Amygdala (tissue), 56 donors: ENCODE results near the gene TCF19.

Experiments
- DNase-seq, 56 donors: peaks; one replicate each; lab custom pipeline; 2025; lab: John Stamatoyannopoulos, UW

TCF19 gene

DNA sequence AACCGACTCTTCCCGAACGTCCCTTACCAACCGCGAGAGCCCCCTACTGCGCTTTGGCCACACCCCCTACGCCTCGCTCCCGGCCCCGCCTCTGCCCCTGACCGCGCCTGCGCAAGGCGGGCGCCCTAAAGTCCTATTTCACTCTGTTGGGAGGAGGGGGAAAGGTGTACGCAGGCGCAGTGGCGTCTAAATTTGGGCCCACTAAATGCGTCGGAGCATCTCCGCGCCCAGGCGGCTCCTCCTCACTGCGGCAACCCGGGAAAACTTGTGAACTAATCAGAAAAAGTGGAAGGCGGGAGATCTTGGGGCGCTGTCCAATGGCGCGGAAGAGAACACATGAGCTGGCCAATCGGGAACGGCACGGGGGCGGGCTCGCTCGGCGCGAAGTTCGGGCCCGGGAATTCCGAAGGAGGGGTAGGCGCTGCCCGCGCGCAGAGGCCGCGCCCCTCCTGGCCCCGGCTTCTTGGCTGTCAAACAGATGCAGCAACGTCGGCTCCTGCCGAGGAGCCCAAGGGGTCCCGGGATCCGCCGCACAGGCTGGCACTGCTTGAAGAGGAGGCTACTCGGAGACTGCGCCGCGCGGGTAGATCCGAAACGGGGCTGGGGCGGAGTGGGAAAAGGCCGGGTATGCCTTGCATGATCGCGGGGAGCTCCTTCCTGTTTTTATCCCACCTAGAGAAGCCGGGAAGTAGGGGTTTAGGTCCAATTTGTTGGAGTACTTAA is at the start of gene TCF19:
TSS of gene TCF19 (plus strand) at position 450 of the 723 bp plus-strand sequence. CDS start 881 bp downstream, outside the sequence.
- peak; percentile 71 to 98 (median 95) for DNase-seq

DNA sequence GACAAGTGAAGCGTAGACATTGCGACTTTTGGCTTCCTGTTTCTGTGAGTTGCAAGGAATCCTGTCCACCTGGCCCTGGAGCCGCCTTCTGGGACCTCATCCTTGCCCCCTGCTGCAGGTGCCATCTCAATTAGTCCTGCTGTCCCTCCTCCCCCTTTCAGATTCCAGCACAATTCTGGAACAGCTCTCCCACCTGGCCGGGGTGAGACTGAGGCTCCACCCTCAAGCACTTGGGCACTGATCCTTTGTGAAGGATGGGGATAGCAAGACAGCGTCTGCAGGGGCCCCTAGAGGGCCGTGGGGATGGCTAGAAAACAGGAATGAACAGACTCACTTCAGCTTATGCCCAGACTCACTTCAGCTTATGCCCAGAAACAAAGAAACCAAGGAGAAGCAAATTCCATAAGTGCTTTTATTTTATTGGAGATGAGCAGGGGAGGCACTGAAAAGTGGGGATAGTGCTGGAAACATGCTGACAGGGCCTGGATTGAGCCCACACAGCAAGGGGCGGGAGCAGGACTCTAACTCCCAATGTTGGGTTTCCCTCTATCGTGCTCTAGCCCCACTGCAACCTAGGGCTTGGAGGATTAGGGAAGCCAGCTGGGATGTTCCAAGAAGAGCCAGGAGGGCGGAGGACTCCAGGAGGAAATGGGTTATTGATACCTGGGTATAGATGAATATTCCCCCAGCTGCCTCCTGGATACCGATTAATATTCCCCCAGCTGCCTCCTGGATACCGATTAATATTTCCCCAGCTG is 47.4 kb upstream of the TCF19 start:
- no peak for DNase-seq

DNA sequence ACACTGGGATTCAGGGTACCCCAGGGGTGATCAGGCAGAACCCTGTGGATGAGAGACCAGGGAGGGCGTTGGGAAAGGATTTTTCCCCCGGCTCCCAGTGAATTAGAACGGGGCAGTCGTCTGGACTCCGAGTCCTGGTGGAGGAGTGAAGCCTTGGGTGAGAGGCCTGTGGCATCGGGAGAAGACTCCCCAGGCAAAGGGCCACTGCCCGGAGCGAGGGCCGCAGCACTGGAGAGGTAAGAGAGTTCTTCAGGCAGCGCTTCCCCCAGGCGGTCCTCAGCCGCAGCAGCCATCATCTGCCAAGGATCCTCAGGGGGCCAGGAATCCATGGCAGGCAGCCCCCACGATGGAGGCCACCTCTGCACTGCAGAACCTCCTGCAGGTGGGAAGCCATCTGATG is 46.7 kb upstream of the TCF19 start:
- DNase-seq: no peak

DNA sequence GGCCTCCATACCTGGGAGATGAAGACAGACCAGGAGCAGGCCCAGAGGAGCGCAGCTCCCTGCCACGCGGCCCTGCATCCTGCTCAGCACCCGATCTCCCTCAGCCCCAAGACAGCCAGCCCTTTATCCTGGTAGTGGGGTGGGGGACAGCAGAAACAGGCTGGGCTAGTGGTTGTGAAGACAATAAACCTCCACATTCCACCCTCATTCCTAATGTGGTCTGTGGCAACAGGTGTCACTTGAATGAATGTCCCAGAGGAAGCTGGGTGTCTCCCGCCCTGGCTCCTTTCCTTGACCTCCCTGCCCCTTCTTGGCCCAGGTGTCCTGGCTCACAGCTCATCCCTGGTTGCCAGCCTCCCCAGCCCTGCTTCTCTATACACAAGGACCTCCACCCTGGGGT is 45.9 kb upstream of the TCF19 start, which contains the start of gene C6orf15:
TSS of gene C6orf15 (minus strand) at position 98 of the 400 bp plus-strand sequence. CDS start at position 78, 20 bp downstream.
- no peak for DNase-seq

GRCh38 chr6:31113861-31114540 is 44.4 kb upstream of the TCF19 start:
- no peak for DNase-seq

- DNase-seq: peak in 14 of 56 donors; percentile 8 to 65 (median 18)
These were observed 43.9 kb upstream of the TCF19 start, which contains the start of gene PSORS1C1 for GRCh38 chr6:31114541-31114878. TSS of gene PSORS1C1 (plus strand) at chr6:31114800. CDS start at chr6:31129633, 14,833 bp downstream.

- peak in 2 of 56 donors; percentile 21 to 26 for DNase-seq
These were observed 43.2 kb upstream of the TCF19 start for GRCh38 chr6:31114970-31115849.

GRCh38 chr6:31115941-31116560 is 42.3 kb upstream of the TCF19 start:
- DNase-seq: no peak

GRCh38 chr6:31116661-31117385 is 41.6 kb upstream of the TCF19 start:
- no peak for DNase-seq

GRCh38 chr6:31118178-31118577 is 40.2 kb upstream of the TCF19 start:
- no peak for DNase-seq

GRCh38 chr6:31120151-31120915 is 38.1 kb upstream of the TCF19 start, which contains the start of gene CDSN:
TSS of gene CDSN (minus strand) at chr6:31120446. CDS start at chr6:31120419, 27 bp downstream.
- no peak for DNase-seq

- no peak for DNase-seq
These were observed 37.1 kb upstream of the TCF19 start for GRCh38 chr6:31121131-31121790.

- peak in 37 of 56 donors; percentile 1 to 61 (median 19) for DNase-seq
These were observed 35.3 kb upstream of the TCF19 start for GRCh38 chr6:31122791-31123706.

DNA sequence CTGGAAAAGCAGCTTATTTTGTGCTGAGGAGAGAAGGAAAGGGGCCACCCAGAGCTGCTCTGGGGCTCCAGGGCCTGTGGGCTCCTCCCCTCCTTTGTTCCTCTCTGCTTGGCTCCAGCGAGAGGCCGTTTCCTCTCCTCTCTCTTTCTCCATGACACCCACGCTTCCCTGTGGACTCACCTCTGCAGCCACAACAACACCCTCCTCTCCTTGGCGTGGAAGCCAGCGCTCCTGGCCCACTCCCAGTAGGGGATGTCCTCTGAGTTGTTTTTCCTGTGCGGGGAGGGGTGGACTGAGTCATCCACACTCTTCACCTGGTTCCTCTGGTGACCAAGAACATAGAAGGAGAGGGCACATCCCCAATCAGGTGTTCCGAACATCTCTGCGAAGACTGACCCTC is 33.2 kb upstream of the TCF19 start:
- DNase-seq: no peak

- no peak for DNase-seq
These were observed 32.6 kb upstream of the TCF19 start for GRCh38 chr6:31125586-31126363.
